ENCODE results near the gene PRKCE. TPM values are rescaled to one million over a fixed set of nuclear protein-coding genes. Genes with fewer than 3 reads are reported as not detected.

The PRKCE gene
- total and polyA plus RNA-seq, 2 of the 8 experiments (the other 6 are each of a cell fraction or from before 2014, with no cell fraction given): 0.54 to 2.1 TPM

DNA sequence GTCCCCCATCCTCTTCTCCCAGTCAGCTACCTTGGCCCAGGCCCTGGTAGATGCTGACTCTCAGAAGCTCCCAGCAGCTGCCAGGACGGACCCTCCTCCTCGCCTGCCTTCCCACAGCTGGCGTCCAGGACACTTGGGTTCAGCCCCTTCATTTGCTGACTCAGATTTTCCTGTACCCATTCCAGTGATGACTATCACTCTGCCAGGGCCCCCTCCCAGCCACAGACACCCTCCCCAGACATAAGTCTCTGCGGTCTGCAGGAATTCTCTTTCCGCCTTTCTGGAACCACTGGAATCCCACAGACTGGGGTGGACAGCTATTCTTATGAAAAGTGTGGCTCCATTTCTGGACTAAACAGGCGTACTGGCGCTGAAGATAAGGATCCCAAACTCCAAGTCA lies 385.5 kb downstream of the PRKCE start:
- FAIRE-seq (no peak), DNase-seq (ENCODE audit: low read depth in 1 of 2, low spot score in 2 of 2) (no peak)
- Histone ChIP-seq H3K9ac (replicated peaks in 1 of 4; ENCODE audit: extremely low read depth in 1 of 4, low read depth in 3 of 4, low read length in 3 of 4) (no peak overlapping the region), H3K4me1 (replicated peaks in 1 of 4; ENCODE audit: control insufficient read depth in 3 of 4, insufficient read depth in 4 of 4, low read length in 3 of 4) (no peaks in the 10 kb centered on the region), H3K79me2 (ENCODE audit: control insufficient read depth in 1 of 2, insufficient read depth in 2 of 2, low read length in 2 of 2) (no peaks in the 10 kb centered on the region; a peak in 1 of 4 replicates), H3K56ac (replicated peaks; ENCODE audit: insufficient read length, low read depth, low read length) (no peak overlapping the region), H2BK120ac (replicated peaks; ENCODE audit: low read depth, low read length) (no peak overlapping the region), H3K27me3 (replicated peaks in 1 of 4; ENCODE audit: control insufficient read depth in 3 of 4, extremely low read depth in 1 of 4, insufficient read depth in 3 of 4, low read length in 3 of 4) (no peaks in the 10 kb centered on the region), H3K9me3 (ENCODE audit: insufficient read depth in 2 of 2, low read depth in 1 of 2, low read length in 1 of 2) (no peaks in the 10 kb centered on the region), H3K18ac (ENCODE audit: extremely low read depth, low read length) (no peak overlapping the region), H2BK15ac (ENCODE audit: low read length) (no peak overlapping the region), H3K27ac (ENCODE audit: low read depth, low read length) (no peak overlapping the region), H3K4me3 (ENCODE audit: extremely low read depth in 1 of 4, insufficient read depth in 2 of 4, low read depth in 3 of 4, low read length in 4 of 4) (no peak overlapping the region), H3K14ac (ENCODE audit: insufficient read length) (no peak overlapping the region), H2BK20ac (ENCODE audit: low read length) (no peak overlapping the region), H3K4me2 (ENCODE audit: insufficient read depth in 1 of 2, low read depth in 2 of 2, low read length in 2 of 2) (no peak overlapping the region), H4K5ac (ENCODE audit: insufficient read length, low read depth, low read length) (no peak overlapping the region), H4K91ac (replicated peaks; ENCODE audit: insufficient read length, low read length) (no peak overlapping the region), H4K20me1 (replicated peaks in 1 of 2; ENCODE audit: control insufficient read depth in 1 of 2, insufficient read depth in 2 of 2, low read length in 2 of 2) (no peaks in the 10 kb centered on the region), H2AK5ac (ENCODE audit: low read depth, low read length) (no peak overlapping the region), H3K79me1 (ENCODE audit: low read depth, low read length) (no peaks in the 10 kb centered on the region), H3K23ac (ENCODE audit: insufficient read length) (no peak overlapping the region), H4K8ac (ENCODE audit: extremely low read depth, insufficient read depth, low read length) (no peak overlapping the region; the same call in 1 of the 2 replicates), H3K36me3 (ENCODE audit: control insufficient read depth in 2 of 4, insufficient read depth in 4 of 4, low read length in 3 of 4) (no peaks in the 10 kb centered on the region), H3K4ac (replicated peaks; ENCODE audit: insufficient read length, low read depth, low read length) (no peak overlapping the region), H2AFZ (ENCODE audit: low read length) (no peak overlapping the region), H3K23me2 (ENCODE audit: low read depth, low read length) (no peaks in the 10 kb centered on the region), H2BK12ac (ENCODE audit: low read depth, low read length) (no peak overlapping the region), H2BK5ac (ENCODE audit: low read depth, low read length) (no peak overlapping the region)
- CTCF ChIA-PET (ENCODE audit: partially characterized antibody): interaction anchor here (0.8 to 2.2 kb wide), 5 partner anchors 8 to 94 kb away, joined by 3 to 5 read pairs (median 3); no protein-coding TSS in a partner anchor
- POLR2A ChIA-PET (ENCODE audit: partially characterized antibody): no interaction called here
- TF ChIP-seq NANOG (IDR thresholded peaks at IDR 0.05; ENCODE audit: insufficient read depth, low read depth, low read length, poor library complexity, severe bottlenecking) (no peak), CBX8 (IDR thresholded peaks at IDR 0.05; ENCODE audit: borderline replicate concordance, low read depth, low read length) (no peak), EGR1 (IDR thresholded peaks at IDR 0.05; ENCODE audit: borderline replicate concordance, low read depth, low read length) (no peak), ZNF274 (IDR thresholded peaks at IDR 0.05; ENCODE audit: borderline replicate concordance, extremely low read depth, low read length) (no peak), TBP (IDR thresholded peaks at IDR 0.05; ENCODE audit: low read depth, low read length) (no peak), POLR2A (IDR thresholded peaks at IDR 0.05; ENCODE audit: control extremely low read depth in 1 of 2, low read depth in 2 of 2, low read length in 2 of 2) (no peak), CTBP2 (IDR thresholded peaks at IDR 0.05; ENCODE audit: borderline replicate concordance, insufficient read depth, insufficient read length, low read length) (no peak), SRF (IDR thresholded peaks at IDR 0.05; ENCODE audit: low read depth, low read length) (no peak), JUN (IDR thresholded peaks at IDR 0.05; ENCODE audit: low read depth, low read length) (no peak), POU5F1 (IDR thresholded peaks at IDR 0.05; ENCODE audit: low read depth, low read length) (no peak), GTF2F1 (IDR thresholded peaks at IDR 0.05; ENCODE audit: borderline replicate concordance, low read depth, low read length) (no peak), CBX5 (IDR thresholded peaks at IDR 0.05; ENCODE audit: low read depth, low read length) (no peak)
- WGBS, 2 experiments (ENCODE audit: extremely low coverage in 1 of 2, insufficient coverage in 1 of 2, insufficient read length in 1 of 2, insufficient replicate concordance in 2 of 2, low coverage in 1 of 2, low lambda C conversion rate in 2 of 2, missing lambda C conversion rate in 1 of 2): 96% methylated on average over 7 of the region's 7 CpGs; no CpG with 5 or more reads in 1 of the 2 experiments
